AG04449 (cell line): ENCODE results near the gene SETX.

Source experiments
- CTCF ChIA-PET: fragments of 350-600 bp; formaldehyde crosslinking; extraction: SDS; loops from one replicate; lab custom pipeline; 2021; ENCODE audit warnings: antibody characterized with exemption; lab: Yijun Ruan, JAX
- POLR2A ChIA-PET: fragments of 400-600, 350-600 bp; formaldehyde crosslinking; extraction: SDS; loops from one replicate; lab custom pipeline; 2020; ENCODE audit warnings: antibody characterized with exemption, inconsistent platforms; lab: Yijun Ruan, JAX
- DNase-seq: peaks from one replicate; pipeline ENCODE4 v3.0.0-alpha.2; 2010; ENCODE audit warnings: low read depth, low spot score
- H3K4me3 ChIP-seq: 2 replicates; pipeline ENCODE4 v1.5.1; 2011; ENCODE audit warnings: low read depth, mild to moderate bottlenecking, control low read depth, low read length
- TF ChIP-seq, protein P1 (sequence below): IDR thresholded peaks from one replicate; pipeline ENCODE4 v1.5.1; 2011; ENCODE audit warnings: mild to moderate bottlenecking, moderate library complexity, low read length, control low read depth, inconsistent platforms; ENCODE audit not compliant: insufficient read depth; ENCODE audit errors: missing control alignments

Gene SETX

DNA sequence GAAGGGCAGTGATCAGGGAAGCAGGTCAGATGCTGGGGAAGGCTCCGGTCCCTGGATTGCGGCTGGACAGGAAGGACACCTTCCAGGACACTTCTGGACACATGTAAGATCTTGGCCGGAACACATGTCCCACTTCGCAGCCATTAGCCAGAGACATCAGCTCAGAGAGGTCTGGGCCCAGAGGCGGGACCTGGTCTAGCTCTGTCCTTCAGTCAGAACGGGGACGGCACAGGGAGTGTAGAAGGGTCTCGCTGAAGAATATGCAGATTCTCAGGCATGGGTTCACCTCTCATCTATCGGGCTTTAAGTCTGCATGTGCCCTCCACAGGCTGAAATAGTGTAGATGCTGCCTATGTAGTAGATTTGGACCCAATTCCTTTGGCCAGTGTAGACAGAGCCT lies 119.7 kb downstream of the SETX start:
- H3K4me3 ChIP-seq = no peak overlapping the region
- TF ChIP-seq, protein P1, sequence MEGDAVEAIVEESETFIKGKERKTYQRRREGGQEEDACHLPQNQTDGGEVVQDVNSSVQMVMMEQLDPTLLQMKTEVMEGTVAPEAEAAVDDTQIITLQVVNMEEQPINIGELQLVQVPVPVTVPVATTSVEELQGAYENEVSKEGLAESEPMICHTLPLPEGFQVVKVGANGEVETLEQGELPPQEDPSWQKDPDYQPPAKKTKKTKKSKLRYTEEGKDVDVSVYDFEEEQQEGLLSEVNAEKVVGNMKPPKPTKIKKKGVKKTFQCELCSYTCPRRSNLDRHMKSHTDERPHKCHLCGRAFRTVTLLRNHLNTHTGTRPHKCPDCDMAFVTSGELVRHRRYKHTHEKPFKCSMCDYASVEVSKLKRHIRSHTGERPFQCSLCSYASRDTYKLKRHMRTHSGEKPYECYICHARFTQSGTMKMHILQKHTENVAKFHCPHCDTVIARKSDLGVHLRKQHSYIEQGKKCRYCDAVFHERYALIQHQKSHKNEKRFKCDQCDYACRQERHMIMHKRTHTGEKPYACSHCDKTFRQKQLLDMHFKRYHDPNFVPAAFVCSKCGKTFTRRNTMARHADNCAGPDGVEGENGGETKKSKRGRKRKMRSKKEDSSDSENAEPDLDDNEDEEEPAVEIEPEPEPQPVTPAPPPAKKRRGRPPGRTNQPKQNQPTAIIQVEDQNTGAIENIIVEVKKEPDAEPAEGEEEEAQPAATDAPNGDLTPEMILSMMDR = no peak
- CTCF ChIA-PET = interaction anchor here (0.6 to 9.9 kb wide), 19 partner anchors 8 to 483 kb away, joined by 3 to 333 read pairs (median 8); no protein-coding TSS in a partner anchor
- no peak for DNase-seq
- POLR2A ChIA-PET = no interaction called here

GRCh38 chr9:132234535-132234934 lies 120.3 kb downstream of the SETX start:
- DNase-seq = no peak
- TF ChIP-seq, protein P1 = no peak
- no peak overlapping the region for H3K4me3 ChIP-seq
- POLR2A ChIA-PET = no interaction called here
- CTCF ChIA-PET = interaction anchor here (0.6 to 9.9 kb wide), 9 partner anchors 8 to 475 kb away, joined by 3 to 333 read pairs (median 10); no protein-coding TSS in a partner anchor

- H3K4me3 ChIP-seq = no peak overlapping the region
- ChIA-PET POLR2A (no interaction called here), CTCF (interaction anchor here (0.7 to 9.9 kb wide), 4 partner anchors 13 to 474 kb away, joined by 4 to 333 read pairs (median 115); no protein-coding TSS in a partner anchor)
- TF ChIP-seq, protein P1 = no peak
- no peak for DNase-seq
Observed at GRCh38 chr9:132233138-132233537, 121.6 kb downstream of the SETX start.

DNA sequence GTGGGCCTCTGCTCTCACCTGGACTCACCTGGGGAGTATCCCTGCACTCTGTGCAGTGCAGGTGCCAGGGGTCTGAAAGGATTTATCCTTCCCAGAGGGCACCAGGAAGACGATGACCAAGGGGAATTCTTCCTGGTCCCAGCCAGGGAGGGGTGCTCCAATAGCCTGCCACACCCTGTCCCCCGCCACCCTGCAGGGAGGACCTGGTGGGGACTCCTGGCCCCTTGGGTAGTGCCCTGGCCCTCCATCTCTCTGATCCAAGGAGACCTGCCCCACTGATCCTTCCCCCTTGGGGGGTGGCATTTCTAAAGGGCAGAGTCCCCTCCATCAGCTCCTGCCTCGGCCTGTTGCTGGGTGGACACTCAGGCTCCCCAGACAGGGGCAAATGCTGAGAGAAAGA lies 122.3 kb downstream of the SETX start:
- no peak overlapping the region for H3K4me3 ChIP-seq
- ChIA-PET CTCF (interaction anchor here (9.5 to 9.9 kb wide), 2 partner anchors 13 to 473 kb away, joined by 105 to 333 read pairs; no protein-coding TSS in a partner anchor), POLR2A (no interaction called here)
- TF ChIP-seq, protein P1 = no peak
- no peak for DNase-seq

GRCh38 chr9:132231019-132231701 lies 123.6 kb downstream of the SETX start:
- TF ChIP-seq, protein P1 = no peak
- no peak overlapping the region for H3K4me3 ChIP-seq
- CTCF ChIA-PET = interaction anchor here (1.0 to 9.5 kb wide), 2 partner anchors 11 to 61 kb away, joined by 4 to 105 read pairs; no protein-coding TSS in a partner anchor
- POLR2A ChIA-PET = no interaction called here
- no peak for DNase-seq

DNA sequence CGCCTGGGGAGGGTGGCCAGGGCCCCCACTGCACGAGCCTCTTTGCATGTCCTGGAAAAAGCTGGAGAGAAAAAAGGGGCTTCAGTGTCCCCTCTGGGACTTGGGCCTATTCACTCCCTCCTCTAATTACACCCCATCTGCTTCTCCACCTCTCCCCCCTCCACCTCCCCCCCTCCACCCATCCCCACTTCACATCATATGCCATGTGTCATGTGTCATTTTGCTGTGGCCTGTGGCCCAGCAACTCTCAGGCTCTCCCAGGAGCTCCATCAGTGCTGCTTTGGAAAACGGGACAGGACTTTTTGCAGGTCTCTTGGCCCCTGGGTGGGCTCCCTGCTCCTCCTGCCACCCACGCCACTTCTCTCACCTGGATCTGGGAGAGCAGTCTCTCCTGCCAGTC lies 124.2 kb downstream of the SETX start:
- TF ChIP-seq, protein P1 = no peak
- no peak overlapping the region for H3K4me3 ChIP-seq
- no peak for DNase-seq
- CTCF ChIA-PET = interaction anchor here (1.0 kb wide), 1 partner anchor 61 kb away, joined by 4 read pairs; no protein-coding TSS in a partner anchor
- POLR2A ChIA-PET = no interaction called here
